ENCODE results near the gene RIMS4.
"Not testable (repeated sequence)": the region's sequence is repeated elsewhere in the genome, so short reads cannot be mapped to it uniquely, and the experiment has no call there.

The RIMS4 gene

DNA sequence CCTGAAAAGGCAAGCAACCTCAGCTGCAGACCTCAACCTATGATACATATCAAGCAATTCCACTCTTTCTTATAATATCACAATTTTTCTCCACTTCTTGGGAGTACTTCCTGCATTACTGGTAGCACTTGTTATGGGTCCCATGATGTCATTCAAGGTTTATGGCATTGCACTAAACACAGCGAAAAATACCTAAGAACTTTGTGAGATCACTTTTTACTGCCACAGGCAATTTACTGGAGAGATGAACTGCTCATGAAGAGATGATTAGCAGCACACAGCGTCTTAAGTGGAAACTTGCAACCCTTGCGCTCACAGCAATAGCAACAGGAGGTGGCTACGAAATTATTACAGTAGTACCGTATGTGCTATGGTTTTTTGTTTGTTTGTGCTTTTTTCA lies 19.3 kb upstream of the RIMS4 start:
- DNase-seq, result no peak

DNA sequence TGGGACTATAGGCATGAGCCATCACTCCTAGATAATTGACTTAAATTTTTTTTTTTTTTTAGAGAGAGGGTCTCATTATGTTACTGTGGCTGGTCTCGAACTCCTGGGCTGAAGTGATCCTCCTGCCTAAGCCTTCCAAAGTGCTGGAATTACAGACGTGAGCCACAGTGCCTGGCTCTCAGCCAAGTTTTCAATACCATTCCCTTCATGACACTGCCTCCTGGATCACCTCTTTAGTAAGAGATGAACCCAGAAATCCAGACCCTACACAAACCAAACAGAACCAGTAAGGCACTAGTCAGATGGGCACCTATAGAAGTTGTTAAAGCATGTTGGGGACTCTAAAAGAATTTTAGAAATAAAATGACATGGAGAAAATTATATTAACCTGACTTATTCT lies 18.3 kb upstream of the RIMS4 start:
- DNase-seq, result no peak

- no peak for DNase-seq
Observed at GRCh38 chr20:44827401-44827800, 17.1 kb upstream of the RIMS4 start.

GRCh38 chr20:44821576-44821975 lies 11.2 kb upstream of the RIMS4 start:
- not testable (repeated sequence) for DNase-seq

- DNase-seq, result no peak
Observed at GRCh38 chr20:44819936-44820335, 9.6 kb upstream of the RIMS4 start.

DNA sequence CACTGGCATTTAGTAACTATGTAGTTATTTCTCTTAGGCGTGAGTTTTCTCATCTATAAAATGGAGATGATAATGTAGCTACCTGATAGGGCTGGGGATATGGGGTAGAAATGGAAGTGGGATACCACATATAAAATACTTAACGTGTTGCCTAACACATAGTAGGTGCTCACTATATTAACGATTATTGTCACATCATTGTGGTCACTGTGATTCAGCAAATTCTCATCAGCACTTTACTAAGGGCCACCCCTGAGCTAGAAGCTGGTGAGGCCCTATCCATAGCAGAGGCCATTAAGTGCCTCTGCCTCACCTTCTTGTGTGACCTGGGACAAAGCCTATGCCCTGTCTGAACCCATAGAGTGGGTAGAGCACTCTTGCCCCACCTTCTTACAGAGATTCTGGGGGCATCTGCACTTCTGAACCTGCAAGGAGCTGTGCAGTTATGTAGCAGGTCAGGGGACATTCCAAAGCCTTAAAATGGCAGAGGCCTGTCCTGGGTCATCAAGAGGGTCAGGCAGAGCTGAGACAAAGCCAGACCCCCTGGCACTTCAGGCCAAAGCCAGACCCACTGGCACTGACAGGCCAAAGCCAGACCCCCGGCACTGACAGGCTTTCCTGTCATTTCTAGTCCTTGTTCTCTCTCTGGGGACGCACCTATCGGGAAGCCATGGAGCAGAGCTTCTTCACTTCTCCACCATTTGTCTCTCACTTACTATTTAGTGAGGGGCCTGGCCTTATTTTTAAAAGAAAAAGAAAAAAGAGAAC lies 7.0 kb upstream of the RIMS4 start:
- DNase-seq, result no peak

- DNase-seq, result peak; percentile 11
Observed at GRCh38 chr20:44814937-44815336, 4.6 kb upstream of the RIMS4 start.

- DNase-seq, result peak; percentile 39
Observed at GRCh38 chr20:44811150-44811685, 872 bp upstream of the RIMS4 start.

- peak; percentile 52 for DNase-seq
Observed at GRCh38 chr20:44810061-44810390, 320 bp downstream of the RIMS4 start.

DNA sequence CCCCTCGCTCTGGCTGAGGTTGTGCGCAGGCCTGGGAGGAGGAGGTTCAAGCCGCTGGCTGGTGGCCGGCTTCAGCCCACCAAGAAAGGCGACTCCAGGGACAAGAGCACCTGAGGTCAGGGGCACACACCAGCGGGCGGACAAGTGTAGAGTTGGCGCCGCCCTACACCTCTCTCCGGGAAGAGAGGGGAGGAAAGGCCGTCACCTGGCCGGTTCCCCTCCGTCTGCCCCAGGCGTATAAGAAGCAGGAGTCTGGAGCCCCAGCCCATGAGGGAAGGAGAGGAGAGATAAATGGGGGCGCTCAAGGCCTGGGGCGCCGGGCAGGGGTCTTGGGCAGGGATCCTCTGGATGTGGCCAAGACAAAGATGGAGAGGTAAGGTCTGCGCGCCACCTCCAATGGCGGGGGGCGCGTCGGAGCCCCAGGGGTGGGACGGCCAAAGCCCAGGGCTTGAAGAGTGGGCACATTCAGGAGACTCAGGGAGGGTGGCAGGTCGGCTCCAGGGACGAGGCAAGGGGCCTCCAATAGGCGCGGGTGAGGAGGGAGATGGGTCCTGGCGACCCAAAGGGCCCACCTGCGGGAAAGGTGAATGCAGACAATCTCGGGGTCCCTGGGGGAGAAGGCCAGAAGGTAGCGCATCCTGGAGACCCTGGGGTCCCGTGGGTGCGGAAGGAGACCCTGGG lies 826 bp downstream of the RIMS4 start:
- DNase-seq, result peak; percentile 60

DNA sequence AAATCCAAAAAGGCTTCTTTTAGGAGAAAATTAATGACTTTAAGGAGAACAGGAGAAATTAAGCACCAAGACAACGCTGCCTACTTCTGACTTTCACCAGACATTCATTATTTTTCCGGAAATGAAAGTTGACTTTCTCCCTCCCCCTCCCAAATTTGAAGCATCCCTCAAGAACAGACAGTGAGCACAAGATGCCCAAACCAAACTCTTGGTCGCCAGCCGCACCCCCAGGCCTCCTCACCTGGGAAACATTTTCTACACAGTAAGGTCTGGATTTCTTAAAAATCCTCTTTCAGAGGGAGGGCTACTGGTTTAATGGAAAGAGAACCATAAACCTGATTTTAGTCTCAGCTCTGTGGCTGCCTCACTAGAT lies 2.7 kb downstream of the RIMS4 start:
- no peak for DNase-seq

DNA sequence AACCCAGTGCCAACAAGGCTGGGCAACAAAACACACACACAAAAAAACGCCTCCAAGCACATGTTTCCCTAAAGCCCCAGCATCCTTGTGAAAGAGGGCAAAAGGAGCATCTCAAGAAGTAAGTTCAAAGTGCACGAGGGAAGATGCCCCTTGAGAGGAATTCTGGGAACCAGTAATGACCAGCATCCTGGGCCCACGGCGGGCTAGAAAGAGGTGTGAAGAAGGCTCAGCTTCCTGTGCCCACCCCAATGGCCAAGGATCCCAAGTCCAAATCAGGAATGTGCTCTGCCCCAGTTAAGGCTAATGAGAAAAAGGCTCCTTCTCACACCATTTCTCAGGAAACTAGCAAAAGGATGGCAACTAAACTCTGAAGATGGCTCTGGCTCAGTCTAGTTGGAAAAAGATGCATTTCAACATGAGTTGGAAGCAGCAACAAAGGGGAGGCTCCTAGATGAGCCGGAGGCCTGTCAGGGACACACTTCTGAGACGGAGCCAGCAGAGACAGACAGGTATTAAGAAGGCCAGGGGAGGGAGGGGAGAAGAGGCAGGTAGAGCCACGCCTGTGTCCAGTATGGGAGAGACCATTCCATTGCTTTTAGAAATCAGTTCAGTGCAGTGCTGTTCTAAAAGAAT lies 3.2 kb downstream of the RIMS4 start:
- DNase-seq, result no peak

- peak; percentile 69 for DNase-seq
Observed at GRCh38 chr20:44805979-44806620, 4.2 kb downstream of the RIMS4 start.

- DNase-seq, result no peak
Observed at GRCh38 chr20:44805335-44805978, 4.9 kb downstream of the RIMS4 start.

DNA sequence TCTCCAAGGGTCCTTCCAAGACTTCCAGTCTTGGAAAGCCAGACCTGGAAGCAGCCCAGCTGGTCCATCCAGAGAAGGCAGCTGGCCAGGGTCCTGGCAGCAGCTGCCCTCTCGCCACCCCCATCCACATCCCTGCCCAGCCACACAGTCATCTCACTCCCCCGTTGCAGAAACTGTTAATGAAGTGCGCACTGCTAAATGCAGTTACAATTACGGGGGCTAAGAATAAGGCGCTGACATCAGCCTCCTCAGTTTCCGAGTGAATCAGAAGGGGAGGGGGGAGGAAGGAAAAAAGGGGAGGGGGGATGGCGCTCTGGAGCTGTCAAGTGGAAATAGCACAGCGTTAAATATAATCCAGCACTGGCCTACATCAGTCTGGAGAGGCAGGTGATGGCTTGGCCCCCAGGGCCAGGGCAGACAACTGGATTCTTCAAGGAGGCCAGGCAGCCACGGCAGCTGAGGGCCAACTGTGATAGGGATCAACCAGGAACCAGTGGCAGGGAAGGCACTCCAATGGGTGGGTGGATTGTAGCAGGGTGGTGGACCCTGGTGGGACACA lies 6.9 kb downstream of the RIMS4 start:
- DNase-seq, result no peak

DNA sequence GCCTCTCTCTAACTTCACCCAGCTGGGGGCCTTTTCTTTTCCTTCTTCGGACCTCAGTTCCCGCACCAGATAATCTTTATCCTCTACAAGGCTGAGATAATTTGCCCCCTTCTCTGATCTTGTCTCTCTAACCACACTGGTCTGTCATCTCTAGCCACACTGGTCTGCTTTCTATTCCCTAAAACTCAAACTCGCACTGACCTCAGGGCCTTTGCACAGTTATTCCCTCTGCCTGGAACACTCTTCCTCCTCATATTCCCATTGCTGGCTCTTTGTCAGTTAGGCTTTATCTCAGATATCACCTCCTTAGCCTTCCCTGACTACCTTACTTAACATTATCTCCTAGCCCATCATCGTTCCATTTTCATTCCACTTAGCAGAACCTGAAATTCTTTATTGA lies 7.6 kb downstream of the RIMS4 start:
- no peak for DNase-seq

GRCh38 chr20:44800391-44801046 lies 9.8 kb downstream of the RIMS4 start:
- no peak for DNase-seq

DNA sequence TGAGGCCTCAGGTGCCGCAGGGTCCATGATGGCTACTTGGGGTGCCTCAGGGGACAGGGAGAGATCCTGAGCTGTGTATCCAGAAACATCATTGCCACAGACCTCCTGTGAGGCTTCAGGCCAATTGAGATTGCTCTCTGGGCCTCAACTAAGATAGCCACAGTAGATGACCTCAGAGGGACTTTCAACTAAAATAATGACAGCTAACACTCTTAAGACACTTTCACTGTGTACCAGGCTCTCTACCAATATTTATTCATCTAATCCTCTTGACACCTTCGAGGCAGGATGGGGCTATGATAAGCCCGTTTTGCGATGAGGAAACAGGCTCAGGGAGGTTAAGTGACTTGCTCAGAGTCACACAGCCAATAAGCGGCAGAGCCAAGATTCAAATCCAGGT lies 10.7 kb downstream of the RIMS4 start:
- DNase-seq, result no peak

GRCh38 chr20:44796758-44797457 lies 13.4 kb downstream of the RIMS4 start:
- DNase-seq, result peak; percentile 69

DNA sequence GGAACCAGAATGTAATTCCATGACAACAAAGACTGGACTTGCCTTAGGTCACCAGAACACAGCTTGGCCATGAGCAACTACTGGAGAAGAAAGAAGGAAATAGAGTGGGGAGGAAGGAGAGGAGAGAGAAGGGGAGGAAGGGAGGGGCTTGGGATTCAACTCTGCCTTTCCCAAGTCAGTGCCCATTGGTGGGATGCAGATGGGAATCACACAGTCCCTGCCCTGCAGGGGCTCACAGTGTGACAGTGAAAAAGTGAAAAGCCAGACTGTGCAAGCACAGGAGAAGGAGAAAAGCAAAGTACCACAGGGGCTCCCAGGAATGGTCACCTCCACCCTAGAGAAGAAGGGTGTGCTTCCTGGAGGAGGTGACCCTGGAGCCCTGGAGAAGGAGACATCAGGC lies 14.0 kb downstream of the RIMS4 start:
- no peak for DNase-seq

DNA sequence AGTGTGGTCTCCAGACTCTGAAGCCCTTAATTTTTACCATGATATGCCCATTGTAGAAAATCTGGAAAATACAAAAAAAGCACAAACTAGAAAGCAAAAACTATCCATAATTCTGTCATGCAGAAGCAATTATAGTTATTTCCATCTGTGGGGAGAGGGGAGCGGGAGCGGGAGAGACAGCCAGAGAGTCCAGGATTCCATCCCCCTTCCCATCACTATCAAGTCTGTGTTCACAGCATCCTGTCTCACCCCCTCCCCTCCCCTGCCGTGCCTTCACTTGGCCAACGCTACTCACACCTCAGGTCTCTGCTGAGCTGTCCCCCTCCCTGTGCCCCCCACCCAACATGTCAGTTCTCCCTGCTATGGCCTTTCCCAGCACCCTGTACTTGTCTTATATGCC lies 14.5 kb downstream of the RIMS4 start:
- no peak for DNase-seq

DNA sequence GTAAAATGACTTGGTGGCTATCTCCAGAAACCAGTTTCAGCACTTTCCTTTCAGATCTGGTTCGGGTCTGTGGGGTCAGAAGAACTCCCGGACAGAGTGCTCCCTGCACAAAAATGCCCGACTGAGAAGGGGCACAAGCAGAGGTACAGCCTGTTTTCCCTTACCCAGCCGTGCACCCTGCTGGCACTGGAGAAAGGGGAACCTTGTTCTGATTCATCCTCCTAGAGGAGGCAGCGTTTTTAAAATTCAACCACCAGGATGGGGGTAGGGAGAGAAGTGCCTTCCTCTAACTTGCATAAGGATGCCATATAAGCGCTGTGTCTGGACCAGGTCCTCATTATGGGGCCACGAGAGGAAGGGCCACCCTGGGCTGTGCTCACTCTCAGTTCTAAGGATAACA lies 17.6 kb downstream of the RIMS4 start:
- no peak for DNase-seq

All from islet precursor cell (in vitro differentiated cells).